ENCODE results near the gene DCAF6.

DCAF6 gene

GRCh38 chr1:167964646-167965045 lies 28.2 kb downstream of the DCAF6 start:
- no peak overlapping the region for H3K4me3 ChIP-seq (ENCODE audit: low read length)
- TF ChIP-seq CTCF (conservative IDR thresholded peaks at IDR 0.05; ENCODE audit: low read depth, low read length): no peak
- no peak for DNase-seq (ENCODE audit: low read depth)

GRCh38 chr1:167966050-167966449 lies 29.6 kb downstream of the DCAF6 start:
- no peak for DNase-seq (ENCODE audit: low read depth)
- H3K4me3 ChIP-seq (ENCODE audit: low read length): no peak overlapping the region
- no peak for TF ChIP-seq CTCF (conservative IDR thresholded peaks at IDR 0.05; ENCODE audit: low read depth, low read length)

- DNase-seq (ENCODE audit: low read depth): no peak
- TF ChIP-seq CTCF (conservative IDR thresholded peaks at IDR 0.05; ENCODE audit: low read depth, low read length): no peak
- no peak overlapping the region for H3K4me3 ChIP-seq (ENCODE audit: low read length)
Observed at GRCh38 chr1:167968569-167968968, 32.1 kb downstream of the DCAF6 start.

GRCh38 chr1:167973832-167974231 lies 37.3 kb downstream of the DCAF6 start:
- DNase-seq (ENCODE audit: low read depth): no peak
- H3K4me3 ChIP-seq (ENCODE audit: low read length): no peak overlapping the region
- no peak for TF ChIP-seq CTCF (conservative IDR thresholded peaks at IDR 0.05; ENCODE audit: low read depth, low read length)

GRCh38 chr1:167974698-167975097 lies 38.2 kb downstream of the DCAF6 start:
- DNase-seq (ENCODE audit: low read depth): no peak
- H3K4me3 ChIP-seq (ENCODE audit: low read length): no peak overlapping the region
- TF ChIP-seq CTCF (conservative IDR thresholded peaks at IDR 0.05; ENCODE audit: low read depth, low read length): no peak

GRCh38 chr1:167977245-167977644 lies 40.8 kb downstream of the DCAF6 start:
- no peak for DNase-seq (ENCODE audit: low read depth)
- no peak for TF ChIP-seq CTCF (conservative IDR thresholded peaks at IDR 0.05; ENCODE audit: low read depth, low read length)
- H3K4me3 ChIP-seq (ENCODE audit: low read length): no peak overlapping the region

GRCh38 chr1:167981933-167982332 lies 45.5 kb downstream of the DCAF6 start:
- TF ChIP-seq CTCF (conservative IDR thresholded peaks at IDR 0.05; ENCODE audit: low read depth, low read length): no peak
- H3K4me3 ChIP-seq (ENCODE audit: low read length): no peak overlapping the region
- DNase-seq (ENCODE audit: low read depth): no peak
